GM19372 (cell line): Measurements from ENCODE around the gene CCNT2.
A peak's percentile ranks its signal among the peaks of the same experiment; 100 is the strongest.
"Not testable (repeated sequence)": the region's sequence is repeated elsewhere in the genome, so short reads cannot be mapped to it uniquely, and the experiment has no call there.

Experiments used
- ATAC-seq: cut with Tn5 transposase; IDR thresholded peaks from one replicate; pipeline ENCODE4 v1.9.1; 2021; ENCODE audit warnings: mild to moderate bottlenecking, low read depth, moderate library complexity; ENCODE audit not compliant: unreplicated experiment

Gene CCNT2

GRCh38 chr2:134917888-134918525 is 615 bp upstream of the CCNT2 start:
- ATAC-seq, result peak; percentile 63

GRCh38 chr2:134919341-134920210 is 954 bp downstream of the CCNT2 start:
- no peak for ATAC-seq

DNA sequence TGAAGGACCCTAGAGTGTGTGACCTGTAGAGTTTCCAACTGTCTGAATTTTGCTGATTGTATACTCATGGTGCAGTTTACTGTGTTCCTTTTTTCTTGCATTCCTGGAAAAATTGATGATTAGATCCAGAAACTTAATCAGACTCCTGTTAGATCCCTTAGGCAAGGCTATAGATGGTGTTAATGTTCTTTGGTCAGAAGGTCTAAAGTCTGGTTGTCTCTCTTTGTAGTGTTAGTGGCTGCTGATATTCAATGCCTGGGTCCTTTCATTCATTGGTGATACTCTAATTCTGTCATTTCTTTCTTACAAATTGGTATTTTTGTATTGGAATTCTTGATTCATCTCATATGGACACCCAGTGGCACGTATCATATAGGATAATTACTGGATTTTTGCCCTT is 6.3 kb downstream of the CCNT2 start:
- ATAC-seq, result no peak

- ATAC-seq, result no peak
Measured at GRCh38 chr2:134926231-134926931, 7.8 kb downstream of the CCNT2 start.

DNA sequence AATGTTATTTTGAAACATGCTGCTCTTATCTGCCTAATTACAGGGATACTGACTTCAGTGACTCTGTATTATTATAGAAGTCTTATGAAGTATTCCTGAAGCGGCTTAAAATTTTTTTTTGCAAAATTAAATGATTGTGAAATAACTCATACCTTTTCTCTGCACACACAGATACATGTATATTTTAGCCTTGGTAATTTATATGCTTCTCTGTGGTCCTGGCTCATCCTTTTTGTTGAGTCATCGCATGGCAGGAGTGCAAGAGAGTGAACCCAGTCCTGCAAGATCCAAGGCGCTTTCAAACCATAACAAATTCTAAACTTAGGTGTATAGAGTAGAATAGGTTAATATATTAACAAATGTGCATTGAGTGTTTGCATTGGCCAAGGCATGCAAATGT is 8.6 kb downstream of the CCNT2 start:
- no peak for ATAC-seq

DNA sequence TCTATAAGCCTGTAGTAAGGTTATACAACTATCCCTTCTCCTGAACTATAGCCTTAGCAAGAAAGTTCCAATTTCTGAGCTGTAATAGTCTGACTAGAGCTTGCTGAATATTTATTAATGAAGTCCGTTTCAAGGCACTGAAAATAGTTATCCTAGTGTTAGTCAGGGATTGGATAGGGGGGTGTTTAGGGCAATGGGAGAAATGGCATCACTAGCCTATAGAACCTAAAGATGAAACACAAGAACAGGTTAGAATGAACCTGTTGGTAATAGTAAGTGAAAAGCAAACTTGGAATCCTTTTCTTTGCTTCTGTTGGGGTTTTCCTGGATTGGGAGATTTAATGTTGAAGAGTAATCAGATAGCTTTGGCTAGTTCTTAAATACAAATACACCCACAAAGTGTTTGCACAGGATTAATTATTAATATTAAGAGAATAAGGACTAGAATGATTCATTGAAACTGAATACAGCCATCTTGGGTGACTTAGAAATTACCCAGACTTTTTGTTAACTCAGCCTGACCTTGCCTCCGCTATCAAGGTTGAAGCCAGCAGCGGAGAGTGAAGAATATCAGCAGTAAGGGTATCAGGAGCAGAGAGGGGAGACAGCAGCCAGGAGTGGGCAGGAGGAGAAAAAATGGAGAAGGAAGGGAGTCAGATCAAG is 14.4 kb downstream of the CCNT2 start:
- ATAC-seq, result no peak

DNA sequence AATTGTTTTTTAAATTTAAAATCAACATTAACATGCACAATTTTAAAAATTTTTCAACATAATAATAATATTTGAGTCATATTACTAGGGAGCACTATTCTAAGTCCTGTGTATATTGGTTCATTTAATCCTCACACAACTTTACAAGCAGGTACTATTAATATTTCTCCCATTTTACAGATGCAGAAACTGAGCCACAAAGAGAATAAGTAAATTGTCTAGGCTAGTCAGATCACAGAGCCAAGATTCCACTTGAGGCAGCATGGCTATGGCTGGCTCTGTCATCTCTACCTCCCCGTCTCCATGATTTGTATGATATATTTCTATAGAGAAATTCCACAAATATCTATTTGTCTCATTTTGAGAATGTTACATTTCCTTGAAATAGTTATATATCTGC is 15.1 kb downstream of the CCNT2 start:
- no peak for ATAC-seq

- no peak for ATAC-seq
Measured at GRCh38 chr2:134934150-134934549, 15.5 kb downstream of the CCNT2 start.

- ATAC-seq, result no peak
Measured at GRCh38 chr2:134934641-134935040, 16.0 kb downstream of the CCNT2 start.

GRCh38 chr2:134936691-134937090 is 18.1 kb downstream of the CCNT2 start:
- ATAC-seq, result no peak

DNA sequence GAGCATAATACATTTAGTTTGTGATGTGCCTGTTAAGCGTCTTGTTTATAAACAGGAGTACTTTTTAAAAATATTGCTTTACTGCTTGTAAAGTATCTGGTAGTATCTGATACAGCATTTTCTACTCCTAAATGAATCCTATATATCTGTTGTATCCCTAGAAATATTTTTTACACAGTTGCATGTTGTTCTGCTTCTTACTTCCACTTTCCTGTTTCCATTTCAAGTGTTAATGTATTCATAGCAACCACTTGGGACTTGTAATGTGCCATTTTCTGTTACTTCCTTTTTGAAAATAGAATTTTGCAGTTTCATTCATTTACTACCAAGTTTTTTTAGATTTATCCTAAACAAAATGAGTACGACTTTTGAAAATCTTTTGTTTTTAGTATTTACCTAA is 24.9 kb downstream of the CCNT2 start:
- peak; percentile 69 for ATAC-seq

DNA sequence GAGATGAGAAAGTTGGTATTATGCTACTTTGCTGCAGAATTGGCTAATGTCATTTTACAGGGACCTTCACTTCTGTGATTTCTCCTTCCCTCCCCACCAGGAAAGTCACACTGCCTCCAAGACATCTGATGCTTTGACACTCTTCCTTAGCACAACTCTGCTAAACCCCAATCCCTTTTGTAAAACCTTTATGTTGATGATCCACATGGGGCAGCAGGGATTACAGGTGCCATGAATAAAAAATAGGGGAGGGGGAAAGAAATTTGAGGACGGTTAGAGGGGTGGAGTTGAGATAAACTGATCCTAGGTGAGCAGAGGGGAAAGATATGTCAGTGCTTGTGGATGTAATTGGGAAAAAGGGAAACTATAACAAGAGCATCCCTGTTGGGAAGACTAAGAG is 26.4 kb downstream of the CCNT2 start:
- ATAC-seq, result no peak

GRCh38 chr2:134946073-134946472 is 27.5 kb downstream of the CCNT2 start:
- no peak for ATAC-seq

DNA sequence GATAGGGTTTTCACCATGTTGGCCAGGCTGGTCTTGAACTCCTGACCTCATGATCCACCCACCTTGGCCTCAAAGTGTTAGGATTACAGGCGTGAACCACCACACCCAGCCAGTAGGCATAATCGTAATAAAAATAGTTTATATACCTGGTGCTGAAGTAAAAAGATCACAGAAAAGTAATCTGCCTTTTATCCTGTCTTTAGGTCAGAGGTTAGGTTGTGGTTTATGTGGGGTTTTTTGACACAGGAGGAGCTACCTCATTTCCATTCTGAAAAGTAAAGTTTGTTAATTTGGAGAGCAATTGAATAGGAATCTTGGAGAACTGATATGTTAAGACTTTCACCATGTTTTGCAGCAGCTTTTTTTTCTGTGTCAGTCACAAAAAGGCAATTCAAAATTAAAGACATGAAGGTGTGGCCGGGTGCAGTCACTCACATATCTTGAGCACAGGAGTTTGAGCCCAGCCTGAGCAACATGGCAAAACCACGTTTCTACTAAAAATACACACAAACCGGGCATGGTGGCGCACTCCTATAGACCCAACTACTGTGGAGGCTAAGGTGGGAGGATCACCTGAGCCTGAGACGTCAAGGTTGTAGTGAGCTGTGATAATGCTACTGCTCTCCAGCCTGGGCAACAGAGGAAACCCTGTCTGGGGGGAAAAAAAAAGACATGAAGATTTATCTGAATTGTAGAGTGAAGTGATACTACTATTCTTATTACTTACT is 31.5 kb downstream of the CCNT2 start:
- ATAC-seq, result no peak

DNA sequence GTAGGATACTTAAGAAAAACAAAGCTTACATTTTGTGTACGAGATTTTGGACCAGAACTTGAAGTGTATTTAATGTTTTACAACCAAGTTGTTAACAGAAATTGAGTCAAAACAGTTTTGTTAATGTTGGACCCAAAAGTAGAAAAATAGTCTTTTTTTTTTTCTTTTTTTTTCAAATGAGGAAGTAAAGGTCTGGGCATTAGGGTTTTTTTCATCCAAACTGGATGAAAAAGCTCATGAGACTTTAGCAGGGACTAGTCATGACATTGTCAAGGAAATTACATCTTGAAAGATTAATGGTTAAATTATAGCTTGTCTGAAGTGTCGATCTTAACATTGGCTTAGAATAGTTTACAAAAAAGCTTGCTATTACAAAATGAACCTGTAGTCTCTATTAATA is 32.3 kb downstream of the CCNT2 start:
- no peak for ATAC-seq

GRCh38 chr2:134952608-134953007 is 34.0 kb downstream of the CCNT2 start:
- ATAC-seq, result no peak

- no peak for ATAC-seq
Measured at GRCh38 chr2:134954065-134954464, 35.4 kb downstream of the CCNT2 start.

DNA sequence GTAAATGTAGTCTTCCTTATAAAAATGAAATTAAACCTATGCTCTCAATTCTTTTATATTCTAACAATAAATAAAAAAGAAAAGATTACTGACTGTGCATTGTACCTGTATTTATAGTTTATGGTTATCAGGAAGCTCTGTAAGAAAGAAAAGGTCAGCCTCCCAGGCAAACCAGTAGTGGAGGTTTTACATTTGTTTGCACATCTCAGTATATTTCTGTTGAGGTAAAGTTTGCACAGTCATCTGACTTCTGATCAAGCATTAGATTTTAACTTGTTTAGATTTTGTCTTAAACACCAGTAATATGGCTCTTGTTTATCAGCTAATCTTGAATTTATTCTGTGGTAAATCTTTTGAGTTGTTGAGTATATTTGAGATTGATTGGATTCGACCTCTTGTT is 37.1 kb downstream of the CCNT2 start:
- ATAC-seq, result no peak

GRCh38 chr2:134957477-134957876 is 38.9 kb downstream of the CCNT2 start:
- ATAC-seq, result no peak

DNA sequence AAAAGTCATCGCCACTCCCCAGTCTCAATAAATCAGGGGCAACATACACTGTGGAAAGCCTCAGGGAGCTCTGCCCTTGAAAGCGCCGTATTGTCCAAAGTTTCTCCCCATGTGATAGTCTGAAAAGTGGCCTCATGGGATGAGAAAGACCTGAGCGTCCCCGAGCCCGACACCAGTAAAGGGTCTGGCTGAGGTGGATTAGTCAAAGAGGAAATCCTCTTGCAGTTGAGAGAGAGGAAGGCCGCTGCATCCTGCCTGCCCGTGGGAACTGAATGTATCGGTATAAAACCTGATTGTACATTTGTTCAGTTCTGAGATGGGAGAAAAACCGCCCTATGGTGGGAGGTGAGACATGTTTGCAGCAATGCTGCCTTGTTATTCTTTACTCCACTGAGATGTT is 48.5 kb downstream of the CCNT2 start:
- ATAC-seq, result not testable (repeated sequence)
